Cardiac fibroblast (primary cell): ENCODE data around the gene C11orf24.
"Not testable (repeated sequence)": the region's sequence is repeated elsewhere in the genome, so short reads cannot be mapped to it uniquely, and the experiment has no call there.

Experiments
- DNase-seq, 2 donors: peaks; one replicate each; pipeline versions ENCODE4 v3.0.0 to v3.0.0-alpha.2; 2010; ENCODE audit warnings: low read depth in 2 of 2
- H3K4me3 ChIP-seq, 2 donors: replicated peaks in 1 of 2; 1 replicate in 1 of 2; 2 replicates in 1 of 2; pipeline ENCODE4 v1.5.1; 2011; ENCODE audit warnings: low read depth in 2 of 2, low read length in 2 of 2, mild to moderate bottlenecking in 2 of 2, moderate library complexity in 1 of 2
- TF ChIP-seq, protein P1 (sequence below): IDR thresholded peaks from one replicate; pipeline ENCODE4 v1.5.1; 2011; ENCODE audit warnings: low read depth, mild to moderate bottlenecking, low read length, inconsistent platforms

C11orf24 gene

GRCh38 chr11:68303982-68304780 is 32.4 kb upstream of the C11orf24 start:
- no peak overlapping the region for H3K4me3 ChIP-seq
- no peak for DNase-seq
- TF ChIP-seq, protein P1, sequence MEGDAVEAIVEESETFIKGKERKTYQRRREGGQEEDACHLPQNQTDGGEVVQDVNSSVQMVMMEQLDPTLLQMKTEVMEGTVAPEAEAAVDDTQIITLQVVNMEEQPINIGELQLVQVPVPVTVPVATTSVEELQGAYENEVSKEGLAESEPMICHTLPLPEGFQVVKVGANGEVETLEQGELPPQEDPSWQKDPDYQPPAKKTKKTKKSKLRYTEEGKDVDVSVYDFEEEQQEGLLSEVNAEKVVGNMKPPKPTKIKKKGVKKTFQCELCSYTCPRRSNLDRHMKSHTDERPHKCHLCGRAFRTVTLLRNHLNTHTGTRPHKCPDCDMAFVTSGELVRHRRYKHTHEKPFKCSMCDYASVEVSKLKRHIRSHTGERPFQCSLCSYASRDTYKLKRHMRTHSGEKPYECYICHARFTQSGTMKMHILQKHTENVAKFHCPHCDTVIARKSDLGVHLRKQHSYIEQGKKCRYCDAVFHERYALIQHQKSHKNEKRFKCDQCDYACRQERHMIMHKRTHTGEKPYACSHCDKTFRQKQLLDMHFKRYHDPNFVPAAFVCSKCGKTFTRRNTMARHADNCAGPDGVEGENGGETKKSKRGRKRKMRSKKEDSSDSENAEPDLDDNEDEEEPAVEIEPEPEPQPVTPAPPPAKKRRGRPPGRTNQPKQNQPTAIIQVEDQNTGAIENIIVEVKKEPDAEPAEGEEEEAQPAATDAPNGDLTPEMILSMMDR: no peak

GRCh38 chr11:68303083-68303482 is 31.3 kb upstream of the C11orf24 start:
- no peak for DNase-seq
- TF ChIP-seq, protein P1: no peak
- H3K4me3 ChIP-seq: no peak overlapping the region

DNA sequence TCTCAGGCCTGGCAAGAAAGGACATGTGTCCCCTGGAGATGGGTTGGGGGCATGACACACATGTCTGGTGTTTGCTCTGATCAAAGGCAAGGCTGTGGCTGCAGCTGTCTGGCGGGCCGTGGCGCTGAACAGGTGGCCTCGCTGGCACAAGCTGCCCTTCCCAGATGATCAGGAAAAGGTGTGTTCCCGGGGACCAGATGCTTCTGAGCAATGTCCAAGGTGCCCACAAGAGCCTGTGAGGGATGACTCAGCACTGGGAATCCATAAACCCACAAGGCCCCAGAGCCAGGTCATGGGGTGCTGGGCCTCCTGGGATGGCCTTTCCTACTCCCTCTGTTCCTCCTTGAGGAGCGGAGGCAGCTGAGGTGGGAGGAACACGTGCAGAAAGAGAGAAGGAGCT is 30.9 kb upstream of the C11orf24 start:
- peak; percentile 35 to 59 for DNase-seq
- TF ChIP-seq, protein P1: no peak
- H3K4me3 ChIP-seq: no peak overlapping the region

DNA sequence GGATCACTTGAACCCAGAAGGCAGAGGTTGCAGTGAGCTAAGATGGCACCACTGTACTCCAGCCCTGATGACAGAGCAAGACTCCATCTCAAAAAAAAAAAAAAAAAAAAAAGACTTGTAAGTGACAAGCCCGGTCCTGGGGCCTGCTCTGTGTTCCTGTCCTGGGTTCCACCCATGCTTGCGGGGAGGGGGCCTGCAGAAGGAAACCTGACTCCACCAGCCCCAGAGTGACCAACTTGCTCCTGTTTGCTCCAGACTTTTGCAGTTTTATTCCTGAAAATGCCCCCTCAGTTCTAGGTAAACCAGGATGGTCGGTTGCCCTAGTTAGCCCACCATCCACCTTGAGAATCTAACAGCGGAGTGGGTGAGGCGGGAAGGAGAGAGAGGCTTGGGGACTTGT is 30.5 kb upstream of the C11orf24 start:
- TF ChIP-seq, protein P1: no peak
- no peak overlapping the region for H3K4me3 ChIP-seq
- DNase-seq: no peak

GRCh38 chr11:68300076-68300830 is 28.5 kb upstream of the C11orf24 start:
- TF ChIP-seq, protein P1: no peak
- no peak for DNase-seq
- H3K4me3 ChIP-seq: no peak overlapping the region

DNA sequence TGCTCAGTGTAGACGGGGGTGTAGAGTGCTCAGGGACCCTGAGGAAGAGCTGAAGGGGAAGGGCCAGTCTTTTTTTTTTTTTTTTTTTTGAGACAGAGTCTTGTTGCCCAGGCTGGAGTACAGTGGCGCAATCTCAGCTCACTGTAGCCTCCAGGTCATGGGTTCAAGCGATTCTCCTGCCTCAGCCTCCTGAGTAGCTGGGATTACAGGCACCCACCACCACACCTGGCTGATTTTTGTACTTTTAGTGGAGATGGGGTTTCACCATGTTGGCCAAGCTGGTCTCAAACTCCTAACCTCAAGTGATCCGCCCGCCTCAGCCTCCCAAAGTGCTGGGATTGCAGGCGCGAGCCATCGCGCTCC is 27.7 kb upstream of the C11orf24 start:
- H3K4me3 ChIP-seq, DNase-seq: not testable (repeated sequence)
